ENCODE data around the gene TBC1D7.

DNA sequence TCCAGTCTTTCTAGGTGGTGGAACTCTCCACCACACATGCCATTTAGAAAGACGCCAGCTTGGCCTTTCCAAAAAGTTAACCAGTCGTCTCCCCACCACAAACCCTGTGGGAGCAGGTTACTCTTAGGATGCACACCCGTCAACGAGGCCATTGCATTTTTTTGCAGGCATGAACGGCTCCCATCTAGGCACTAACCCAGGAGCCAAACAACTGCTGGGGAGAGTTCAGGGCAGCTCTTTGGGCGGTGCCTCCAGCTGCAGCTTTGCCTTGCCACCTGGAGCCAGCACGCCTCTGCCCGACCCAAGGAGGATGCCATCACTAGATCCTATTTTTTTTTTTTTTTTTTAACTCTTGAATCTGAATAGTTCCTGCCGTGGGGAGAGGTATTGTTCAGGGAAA lies 39.9 kb downstream of the TBC1D7 start:
- TF ChIP-seq, protein P1, sequence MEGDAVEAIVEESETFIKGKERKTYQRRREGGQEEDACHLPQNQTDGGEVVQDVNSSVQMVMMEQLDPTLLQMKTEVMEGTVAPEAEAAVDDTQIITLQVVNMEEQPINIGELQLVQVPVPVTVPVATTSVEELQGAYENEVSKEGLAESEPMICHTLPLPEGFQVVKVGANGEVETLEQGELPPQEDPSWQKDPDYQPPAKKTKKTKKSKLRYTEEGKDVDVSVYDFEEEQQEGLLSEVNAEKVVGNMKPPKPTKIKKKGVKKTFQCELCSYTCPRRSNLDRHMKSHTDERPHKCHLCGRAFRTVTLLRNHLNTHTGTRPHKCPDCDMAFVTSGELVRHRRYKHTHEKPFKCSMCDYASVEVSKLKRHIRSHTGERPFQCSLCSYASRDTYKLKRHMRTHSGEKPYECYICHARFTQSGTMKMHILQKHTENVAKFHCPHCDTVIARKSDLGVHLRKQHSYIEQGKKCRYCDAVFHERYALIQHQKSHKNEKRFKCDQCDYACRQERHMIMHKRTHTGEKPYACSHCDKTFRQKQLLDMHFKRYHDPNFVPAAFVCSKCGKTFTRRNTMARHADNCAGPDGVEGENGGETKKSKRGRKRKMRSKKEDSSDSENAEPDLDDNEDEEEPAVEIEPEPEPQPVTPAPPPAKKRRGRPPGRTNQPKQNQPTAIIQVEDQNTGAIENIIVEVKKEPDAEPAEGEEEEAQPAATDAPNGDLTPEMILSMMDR (conservative IDR thresholded peaks at IDR 0.05; ENCODE audit: low read depth, low read length) = no peak
- TF ChIP-seq EZH2 (IDR thresholded peaks at IDR 0.05; ENCODE audit: borderline replicate concordance, low read depth, low read length, poor library complexity, severe bottlenecking) = no peak

Measured in A673 (cell line).